SK-N-SH (cell line): ENCODE results near the gene OCA2.

Experiments used
- CTCF ChIP-seq: fragments of 200-600 bp; sonication (generic); IDR thresholded peaks from 2 replicates; pipeline ENCODE4 v1.6.1; 2017; ENCODE audit warnings: antibody characterized with exemption, mild to moderate bottlenecking, moderate library complexity
- JUND ChIP-seq: IDR thresholded peaks from 2 replicates; pipeline ENCODE4 v1.4.0; 2012
- MAX ChIP-seq: IDR thresholded peaks from 2 replicates; pipeline ENCODE4 v1.4.0; 2012; ENCODE audit warnings: low read depth
- NFIC ChIP-seq: IDR thresholded peaks from 2 replicates; pipeline ENCODE4 v1.4.0; 2012; ENCODE audit warnings: borderline replicate concordance
- REST ChIP-seq: IDR thresholded peaks from 2 replicates; pipeline ENCODE4 v1.6.1; 2012; ENCODE audit warnings: mild to moderate bottlenecking, low read depth, low read length, moderate library complexity
- RXRA ChIP-seq: IDR thresholded peaks from 2 replicates; pipeline ENCODE4 v1.4.0; 2012; ENCODE audit warnings: low read depth, mild to moderate bottlenecking, borderline replicate concordance
- SIN3A ChIP-seq: IDR thresholded peaks from 2 replicates; pipeline ENCODE4 v1.6.1; 2012; ENCODE audit warnings: low read depth, mild to moderate bottlenecking, low read length, moderate library complexity, borderline replicate concordance
- YY1 ChIP-seq: IDR thresholded peaks from 2 replicates; pipeline ENCODE4 v1.4.0; 2012; ENCODE audit warnings: low read depth, mild to moderate bottlenecking

DNA sequence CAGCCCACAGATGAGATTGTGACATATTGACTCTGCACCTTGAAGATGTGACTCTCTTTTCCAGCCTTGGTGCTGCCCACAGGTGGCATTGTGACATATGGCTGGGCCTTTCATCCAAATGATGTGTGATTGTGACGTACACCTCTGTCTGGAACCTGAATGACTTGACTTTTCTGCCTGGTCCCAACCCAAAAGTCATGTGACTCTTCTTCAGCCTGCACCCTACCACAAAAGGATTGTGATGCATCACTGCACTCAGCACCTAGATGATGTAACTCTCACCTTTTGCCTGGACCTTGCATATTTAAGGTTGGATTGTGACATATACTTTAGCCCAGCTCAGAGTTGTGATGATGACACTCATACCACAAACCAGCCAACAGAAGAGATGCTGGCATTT, 204.5 kb downstream of the OCA2 start:
- TF ChIP-seq RXRA (no peak), YY1 (no peak), NFIC (no peak), CTCF (no peak), MAX (no peak), REST (no peak), JUND (no peak), SIN3A (no peak)
